Inflammatory macrophage treated with lipopolysaccharide for 1 hour (primary cell): ENCODE data around the gene GSPT2.
"Not testable (repeated sequence)": the region's sequence is repeated elsewhere in the genome, so short reads cannot be mapped to it uniquely, and the experiment has no call there.

Source experiments
- DNase-seq, 2 donors: peaks; one replicate each; pipeline ENCODE4 v3.0.0-alpha.2; 2020 to 2022

GSPT2 gene

GRCh38 chrX:51743179-51743957 lies at the start of gene GSPT2:
Gene GSPT2, plus strand, starts transcription at chrX:51743442. Its CDS starts 185 bp downstream, at chrX:51743627.
- DNase-seq, result peak; percentile 36 to 40

- no peak for DNase-seq
Measured at GRCh38 chrX:51694254-51694653, 49.0 kb upstream of the GSPT2 start.

- no peak for DNase-seq
Measured at GRCh38 chrX:51697397-51697796, 45.8 kb upstream of the GSPT2 start.

GRCh38 chrX:51710277-51711164 lies 32.7 kb upstream of the GSPT2 start, which contains the start of gene CENPVL1:
Gene CENPVL1, plus strand, starts transcription at chrX:51710512. Its CDS starts 0 bp downstream, at chrX:51710512.
- DNase-seq, result not testable (repeated sequence)

- not testable (repeated sequence) for DNase-seq
Measured at GRCh38 chrX:51712943-51713647, 30.1 kb upstream of the GSPT2 start.

GRCh38 chrX:51728202-51728601 lies 15.0 kb upstream of the GSPT2 start:
- DNase-seq, result no peak

GRCh38 chrX:51737091-51737490 lies 6.2 kb upstream of the GSPT2 start:
- DNase-seq, result peak; percentile 20 to 25

- DNase-seq, result no peak
Measured at GRCh38 chrX:51742586-51742985, 656 bp upstream of the GSPT2 start.

- no peak for DNase-seq
Measured at GRCh38 chrX:51747671-51748070, 4.4 kb downstream of the GSPT2 start.

- no peak for DNase-seq
Measured at GRCh38 chrX:51759055-51759839, 16.0 kb downstream of the GSPT2 start.

- DNase-seq, result peak; percentile 0 to 1
Measured at GRCh38 chrX:51760657-51761056, 17.4 kb downstream of the GSPT2 start.

GRCh38 chrX:51766546-51766945 lies 23.3 kb downstream of the GSPT2 start:
- DNase-seq, result no peak

GRCh38 chrX:51776851-51777250 lies 33.6 kb downstream of the GSPT2 start:
- no peak for DNase-seq

- no peak for DNase-seq
Measured at GRCh38 chrX:51779306-51779705, 36.1 kb downstream of the GSPT2 start.

GRCh38 chrX:51795136-51795535 lies 51.9 kb downstream of the GSPT2 start:
- no peak for DNase-seq
